Hepatocyte (in vitro differentiated cells): Measurements from ENCODE around the gene ATP1A4. TPM values are rescaled to one million over a fixed set of nuclear protein-coding genes. Genes with fewer than 3 reads are reported as not detected.

Experiments
- DNase-seq: peaks from one replicate; pipeline ENCODE4 v3.0.0-alpha.2; 2016; ENCODE audit warnings: low spot score
- H2AFZ ChIP-seq: fragments of 200-600 bp; sonication (generic); 2 replicates; pipeline ENCODE4 v1.6.0; 2016; ENCODE audit warnings: antibody characterized with exemption, mild to moderate bottlenecking
- H3K27ac ChIP-seq: fragments of 200-600 bp; sonication (generic); 2 replicates; pipeline ENCODE4 v1.5.1; 2016; ENCODE audit warnings: mild to moderate bottlenecking
- H3K27me3 ChIP-seq: fragments of 200-600 bp; sonication (generic); 2 replicates; pipeline ENCODE4 v1.6.1; 2016
- H3K36me3 ChIP-seq: fragments of 200-600 bp; sonication (generic); replicated peaks from 2 replicates; pipeline ENCODE4 v1.5.1; 2016; ENCODE audit warnings: low read depth; ENCODE audit not compliant: insufficient read depth
- H3K4me1 ChIP-seq: fragments of 200-600 bp; sonication (generic); 2 replicates; pipeline ENCODE4 v1.5.1; 2016; ENCODE audit warnings: mild to moderate bottlenecking, moderate library complexity; ENCODE audit not compliant: insufficient read depth
- H3K4me2 ChIP-seq: fragments of 200-600 bp; sonication (generic); 2 replicates; pipeline ENCODE4 v1.6.0; 2016
- H3K4me3 ChIP-seq: fragments of 200-600 bp; sonication (generic); 2 replicates; pipeline ENCODE4 v1.5.1; 2016; ENCODE audit warnings: mild to moderate bottlenecking
- H3K79me2 ChIP-seq: fragments of 200-600 bp; sonication (generic); 2 replicates; pipeline ENCODE4 v1.6.0; 2017; ENCODE audit warnings: mild to moderate bottlenecking
- H3K9me2 ChIP-seq: fragments of 200-600 bp; sonication (generic); replicated peaks from 2 replicates; pipeline ENCODE4 v1.6.0; 2017; ENCODE audit warnings: mild to moderate bottlenecking; ENCODE audit not compliant: insufficient read depth
- H3K9me3 ChIP-seq: fragments of 200-600 bp; sonication (generic); 2 replicates; pipeline ENCODE4 v1.5.1; 2016; ENCODE audit warnings: low read depth, mild to moderate bottlenecking
- H4K20me1 ChIP-seq: fragments of 200-600 bp; sonication (generic); 2 replicates; pipeline ENCODE4 v1.6.0; 2016; ENCODE audit warnings: mild to moderate bottlenecking; ENCODE audit not compliant: insufficient read depth, poor library complexity, severe bottlenecking
- EZH2 ChIP-seq: fragments of 200-600 bp; sonication (generic); IDR thresholded peaks from 2 replicates; pipeline ENCODE4 v1.6.1; 2016; ENCODE audit warnings: antibody characterized with exemption, mild to moderate bottlenecking, borderline replicate concordance
- EZH2phosphoT487 ChIP-seq: fragments of 200-600 bp; sonication (generic); IDR thresholded peaks from one replicate; pipeline ENCODE4 v1.6.1; 2018; ENCODE audit warnings: antibody characterized with exemption, mild to moderate bottlenecking, low read depth, moderate library complexity; ENCODE audit not compliant: unreplicated experiment, severe bottlenecking
- WGBS: methylation state at CpG from one replicate; pipeline ENCODE4 v1.1.6; 2016; ENCODE audit warnings: low lambda C conversion rate; ENCODE audit errors: missing lambda C conversion rate; 5-methylcytosine and 5-hydroxymethylcytosine counted together
- polyA plus RNA-seq: library from polyadenylated mRNA; unstranded; fragments of >200 nt; fragmentation: Nextera tagmentation; extraction: Ambion mirVana; gene quantifications from 2 replicates; pipeline ENCODE4 v1.2.1, GENCODE V29; 2016
- total RNA-seq: library from RNA; depleted of rRNA; stranded (reverse); fragments of >200 nt; gene quantifications from 2 replicates; pipeline ENCODE4 v1.2.3, GENCODE V29; 2014
- TF ChIP-seq, protein P1 (sequence below): fragments of 200-600 bp; sonication (generic); IDR thresholded peaks from 2 replicates; pipeline ENCODE4 v1.5.1; 2016; ENCODE audit warnings: antibody characterized with exemption, mild to moderate bottlenecking; ENCODE audit not compliant: poor library complexity

The ATP1A4 gene
- total and polyA plus RNA-seq, 2 experiments from 2014 or later, result 0.45 to 4.4 TPM

DNA sequence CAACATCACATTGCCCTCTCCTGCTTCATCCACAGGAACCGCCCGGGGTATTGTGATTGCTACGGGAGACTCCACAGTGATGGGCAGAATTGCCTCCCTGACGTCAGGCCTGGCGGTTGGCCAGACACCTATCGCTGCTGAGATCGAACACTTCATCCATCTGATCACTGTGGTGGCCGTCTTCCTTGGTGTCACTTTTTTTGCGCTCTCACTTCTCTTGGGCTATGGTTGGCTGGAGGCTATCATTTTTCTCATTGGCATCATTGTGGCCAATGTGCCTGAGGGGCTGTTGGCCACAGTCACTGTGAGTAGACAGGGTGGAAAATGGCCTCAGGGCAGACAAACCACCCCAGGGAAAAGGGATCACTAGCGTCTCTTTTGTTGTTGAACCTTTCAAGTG lies 12.7 kb downstream of the ATP1A4 start:
- 84% methylated on average over 10 of the region's 10 CpGs for WGBS
- no peak overlapping the region for H3K4me3 ChIP-seq
- H4K20me1 ChIP-seq, result no peaks in the 10 kb centered on the region
- H3K79me2 ChIP-seq, result no peaks in the 10 kb centered on the region
- H3K9me2 ChIP-seq, result no peaks in the 10 kb centered on the region
- TF ChIP-seq EZH2, result no peak
- TF ChIP-seq, protein P1, sequence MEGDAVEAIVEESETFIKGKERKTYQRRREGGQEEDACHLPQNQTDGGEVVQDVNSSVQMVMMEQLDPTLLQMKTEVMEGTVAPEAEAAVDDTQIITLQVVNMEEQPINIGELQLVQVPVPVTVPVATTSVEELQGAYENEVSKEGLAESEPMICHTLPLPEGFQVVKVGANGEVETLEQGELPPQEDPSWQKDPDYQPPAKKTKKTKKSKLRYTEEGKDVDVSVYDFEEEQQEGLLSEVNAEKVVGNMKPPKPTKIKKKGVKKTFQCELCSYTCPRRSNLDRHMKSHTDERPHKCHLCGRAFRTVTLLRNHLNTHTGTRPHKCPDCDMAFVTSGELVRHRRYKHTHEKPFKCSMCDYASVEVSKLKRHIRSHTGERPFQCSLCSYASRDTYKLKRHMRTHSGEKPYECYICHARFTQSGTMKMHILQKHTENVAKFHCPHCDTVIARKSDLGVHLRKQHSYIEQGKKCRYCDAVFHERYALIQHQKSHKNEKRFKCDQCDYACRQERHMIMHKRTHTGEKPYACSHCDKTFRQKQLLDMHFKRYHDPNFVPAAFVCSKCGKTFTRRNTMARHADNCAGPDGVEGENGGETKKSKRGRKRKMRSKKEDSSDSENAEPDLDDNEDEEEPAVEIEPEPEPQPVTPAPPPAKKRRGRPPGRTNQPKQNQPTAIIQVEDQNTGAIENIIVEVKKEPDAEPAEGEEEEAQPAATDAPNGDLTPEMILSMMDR, result no peak
- TF ChIP-seq EZH2phosphoT487, result no peak
- H3K4me2 ChIP-seq, result no peak overlapping the region
- no peaks in the 10 kb centered on the region for H3K36me3 ChIP-seq
- no peak overlapping the region for H3K27ac ChIP-seq
- no peaks in the 10 kb centered on the region for H3K4me1 ChIP-seq
- DNase-seq, result no peak
- no peaks in the 10 kb centered on the region for H3K9me3 ChIP-seq
- H3K27me3 ChIP-seq, result no peaks in the 10 kb centered on the region
- H2AFZ ChIP-seq, result no peak overlapping the region

DNA sequence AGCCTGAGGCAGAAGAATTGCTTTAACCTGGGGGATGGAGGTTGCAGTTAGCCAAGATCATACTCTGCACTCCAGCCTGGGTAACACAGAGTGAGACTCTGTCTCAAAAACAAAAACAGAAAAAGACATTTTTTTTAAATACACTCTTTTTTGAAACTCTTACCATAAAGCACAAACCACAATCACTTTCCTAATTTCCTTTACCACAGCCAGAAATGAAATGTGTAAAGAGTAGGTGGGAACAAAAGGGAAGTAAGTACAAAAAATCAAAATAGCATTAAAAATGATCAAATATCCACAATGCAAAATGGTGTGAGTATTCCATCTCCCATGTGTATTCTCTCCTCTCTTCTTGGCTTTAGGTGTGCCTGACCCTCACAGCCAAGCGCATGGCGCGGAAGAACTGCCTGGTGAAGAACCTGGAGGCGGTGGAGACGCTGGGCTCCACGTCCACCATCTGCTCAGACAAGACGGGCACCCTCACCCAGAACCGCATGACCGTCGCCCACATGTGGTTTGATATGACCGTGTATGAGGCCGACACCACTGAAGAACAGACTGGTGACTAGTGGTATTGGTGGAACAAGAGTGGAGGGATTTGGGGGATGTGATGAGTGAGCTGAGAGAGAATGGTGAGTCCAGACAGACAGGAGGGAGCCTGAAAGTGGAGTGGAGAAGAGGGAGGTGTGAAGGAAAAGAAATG lies 14.9 kb downstream of the ATP1A4 start:
- no peak for DNase-seq
- Histone ChIP-seq H3K36me3 (no peaks in the 10 kb centered on the region), H2AFZ (no peak overlapping the region), H3K4me1 (no peaks in the 10 kb centered on the region), H4K20me1 (no peaks in the 10 kb centered on the region), H3K4me3 (no peak overlapping the region), H3K27me3 (no peaks in the 10 kb centered on the region), H3K4me2 (no peak overlapping the region), H3K27ac (no peak overlapping the region), H3K79me2 (no peaks in the 10 kb centered on the region), H3K9me3 (no peaks in the 10 kb centered on the region), H3K9me2 (no peaks in the 10 kb centered on the region)
- WGBS, result 94% methylated on average over 12 of the region's 12 CpGs
- TF ChIP-seq EZH2phosphoT487 (no peak), EZH2 (no peak)
- TF ChIP-seq, protein P1, result no peak

DNA sequence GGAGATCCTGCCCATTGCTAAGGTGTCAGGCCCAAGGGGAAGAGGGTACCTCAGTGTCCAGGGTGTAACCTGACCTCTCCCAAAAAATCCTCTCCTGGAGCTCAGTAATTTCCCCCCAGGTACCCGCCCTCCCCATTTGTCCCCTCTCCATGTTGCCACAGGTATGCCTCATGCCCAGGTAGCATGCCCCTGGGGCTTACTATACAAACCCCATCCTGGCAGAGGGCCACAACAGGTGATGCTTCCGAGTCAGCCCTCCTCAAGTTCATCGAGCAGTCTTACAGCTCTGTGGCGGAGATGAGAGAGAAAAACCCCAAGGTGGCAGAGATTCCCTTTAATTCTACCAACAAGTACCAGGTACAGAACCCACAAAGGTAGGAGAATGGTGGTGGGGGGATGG lies 15.7 kb downstream of the ATP1A4 start:
- DNase-seq, result no peak
- no peaks in the 10 kb centered on the region for H3K27me3 ChIP-seq
- WGBS, result 88% methylated on average over 3 of the region's 4 CpGs
- no peaks in the 10 kb centered on the region for H3K9me3 ChIP-seq
- no peak overlapping the region for H3K27ac ChIP-seq
- no peaks in the 10 kb centered on the region for H3K36me3 ChIP-seq
- TF ChIP-seq EZH2, result no peak
- H3K9me2 ChIP-seq, result no peaks in the 10 kb centered on the region
- no peaks in the 10 kb centered on the region for H3K79me2 ChIP-seq
- H3K4me2 ChIP-seq, result no peak overlapping the region
- no peaks in the 10 kb centered on the region for H3K4me1 ChIP-seq
- H2AFZ ChIP-seq, result no peak overlapping the region
- no peaks in the 10 kb centered on the region for H4K20me1 ChIP-seq
- H3K4me3 ChIP-seq, result no peak overlapping the region

DNA sequence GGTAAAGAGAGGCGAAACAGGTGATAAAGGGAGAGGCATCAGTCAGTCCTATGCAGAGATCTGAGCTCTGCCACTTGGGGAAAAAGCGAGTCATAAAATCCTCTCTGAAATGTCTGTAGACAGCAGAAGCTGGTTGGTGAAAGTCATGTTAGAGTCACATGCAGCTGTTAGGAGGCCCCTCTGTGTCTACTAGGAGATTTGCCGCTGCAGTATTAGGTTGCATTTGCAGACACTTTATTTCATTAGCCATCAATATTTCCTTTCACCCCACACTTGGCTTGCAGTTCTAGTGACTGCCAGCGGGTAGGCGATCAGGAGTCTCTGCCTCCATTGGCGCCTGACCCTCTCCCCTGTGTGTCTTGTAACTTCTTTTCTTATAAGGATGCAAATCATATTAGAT lies 16.2 kb downstream of the ATP1A4 start:
- TF ChIP-seq EZH2phosphoT487 (no peak), EZH2 (no peak)
- TF ChIP-seq, protein P1, result no peak
- H3K27me3 ChIP-seq, result no peaks in the 10 kb centered on the region
- no peaks in the 10 kb centered on the region for H3K36me3 ChIP-seq
- no peaks in the 10 kb centered on the region for H3K9me2 ChIP-seq
- no peak overlapping the region for H3K4me3 ChIP-seq
- H3K4me1 ChIP-seq, result no peaks in the 10 kb centered on the region
- DNase-seq, result no peak
- H3K4me2 ChIP-seq, result no peak overlapping the region
- no peaks in the 10 kb centered on the region for H3K9me3 ChIP-seq
- 91% methylated on average over 6 of the region's 6 CpGs for WGBS
- H3K27ac ChIP-seq, result no peak overlapping the region
- no peaks in the 10 kb centered on the region for H4K20me1 ChIP-seq
- no peak overlapping the region for H2AFZ ChIP-seq
- H3K79me2 ChIP-seq, result no peaks in the 10 kb centered on the region
